Activated naive CD4-positive, alpha-beta T cell treated with anti-CD3 and anti-CD28 coated beads, Interleukin-2, amount 50 U/mL, for 72 hours (primary cell): ENCODE measurements around the gene ARL6IP4. TPM values are rescaled to one million over a fixed set of nuclear protein-coding genes. Genes with fewer than 3 reads are reported as not detected.

Experiments used
- ATAC-seq, 2 donors: fragments of 150-1000 bp; cut with Tn5 transposase; 2 replicates each; pipeline ENCODE4 v1.10.0; 2021; ENCODE audit warnings: mild to moderate bottlenecking in 2 of 2, moderate library complexity in 2 of 2
- DNase-seq, 2 donors: peaks; one replicate each; pipeline ENCODE4 v3.0.0; 2021 to 2022; ENCODE audit warnings: low spot score in 2 of 2
- H3K27ac Mint-ChIP-seq, 2 donors: one replicate each; pipeline ENCODE4 v1.8.0; 2022; ENCODE audit warnings: mild to moderate bottlenecking in 2 of 2, mixed read lengths in 2 of 2
- H3K36me3 Mint-ChIP-seq, 2 donors: one replicate each; pipeline ENCODE4 v1.8.0; 2022; ENCODE audit warnings: mixed read lengths in 2 of 2
- H3K9me3 Mint-ChIP-seq, 2 donors: one replicate each; pipeline ENCODE4 v1.8.0; 2022; ENCODE audit warnings: mixed read lengths in 2 of 2
- total RNA-seq, 2 donors: library from RNA; stranded (reverse); gene quantifications; one replicate each; pipeline ENCODE4 v1.2.3, GENCODE V29; 2022

Gene ARL6IP4
- total RNA-seq, 2 donors from 2014 or later, result 99.9 to 180 TPM

- ATAC-seq (no peak), DNase-seq (no peak)
- Mint-ChIP-seq H3K9me3 (no peaks in the 10 kb centered on the region), H3K36me3 (peaks cover 12 to 22% of the 10 kb centered on the region in 2 donors), H3K27ac (peak overlapping the region; percentile 77 to 92)
Measured at GRCh38 chr12:122982963-122983788, 2.7 kb downstream of the ARL6IP4 start.

GRCh38 chr12:122983789-122984515, 3.5 kb downstream of the ARL6IP4 start:
- ATAC-seq (no peak), DNase-seq (no peak)
- Mint-ChIP-seq H3K27ac (peak overlapping the region; percentile 77 to 92), H3K36me3 (peaks cover 12 to 22% of the 10 kb centered on the region in 2 donors), H3K9me3 (no peaks in the 10 kb centered on the region)

GRCh38 chr12:122984612-122985337, 4.3 kb downstream of the ARL6IP4 start:
- peaks cover 9 to 21% of the 10 kb centered on the region in 2 donors for H3K36me3 Mint-ChIP-seq
- peak overlapping the region; percentile 69 to 92 for H3K27ac Mint-ChIP-seq
- ATAC-seq (no peak), DNase-seq (no peak)
- H3K9me3 Mint-ChIP-seq, result no peaks in the 10 kb centered on the region

GRCh38 chr12:122985338-122986257, 5.1 kb downstream of the ARL6IP4 start:
- ATAC-seq (no peak), DNase-seq (no peak)
- H3K36me3 Mint-ChIP-seq, result peaks cover 6 to 17% of the 10 kb centered on the region in 2 donors
- no peak overlapping the region for H3K27ac Mint-ChIP-seq
- no peaks in the 10 kb centered on the region for H3K9me3 Mint-ChIP-seq

GRCh38 chr12:122986258-122986871, 5.9 kb downstream of the ARL6IP4 start:
- DNase-seq (no peak), ATAC-seq (no peak)
- H3K27ac Mint-ChIP-seq, result no peak overlapping the region
- peaks cover 6 to 11% of the 10 kb centered on the region in 2 donors for H3K36me3 Mint-ChIP-seq
- no peaks in the 10 kb centered on the region for H3K9me3 Mint-ChIP-seq

GRCh38 chr12:122987086-122987951, 6.8 kb downstream of the ARL6IP4 start:
- no peak overlapping the region for H3K27ac Mint-ChIP-seq

GRCh38 chr12:122988036-122988435, 7.6 kb downstream of the ARL6IP4 start:
- peaks cover 2% of the 10 kb centered on the region in 2 donors for H3K36me3 Mint-ChIP-seq
- H3K27ac Mint-ChIP-seq, result peak overlapping the region in 1 of 2 donors; percentile 29
- H3K9me3 Mint-ChIP-seq, result no peaks in the 10 kb centered on the region
- DNase-seq, result no peak
- no peak for ATAC-seq

More at GRCh38 chr12:122987086-122987951, 6.8 kb downstream of the ARL6IP4 start:
- DNase-seq, result no peak
- ATAC-seq, result no peak
- Mint-ChIP-seq H3K9me3 (no peaks in the 10 kb centered on the region), H3K36me3 (peaks cover 6% of the 10 kb centered on the region in 2 donors)

- DNase-seq, result no peak
- Mint-ChIP-seq H3K36me3 (no peaks in the 10 kb centered on the region), H3K9me3 (no peaks in the 10 kb centered on the region), H3K27ac (peak overlapping the region in 1 of 2 donors; percentile 36)
- ATAC-seq, result no peak
Measured at GRCh38 chr12:122988612-122989212, 8.2 kb downstream of the ARL6IP4 start.

GRCh38 chr12:122989225-122989839, 8.9 kb downstream of the ARL6IP4 start:
- Mint-ChIP-seq H3K36me3 (no peaks in the 10 kb centered on the region), H3K27ac (no peak overlapping the region), H3K9me3 (no peaks in the 10 kb centered on the region)
- DNase-seq (no peak), ATAC-seq (no peak)

- peak overlapping the region in 1 of 2 donors; percentile 22 for H3K27ac Mint-ChIP-seq
- ATAC-seq (no peak), DNase-seq (no peak)
- no peaks in the 10 kb centered on the region for H3K36me3 Mint-ChIP-seq
- H3K9me3 Mint-ChIP-seq, result no peaks in the 10 kb centered on the region
Measured at GRCh38 chr12:122989874-122990419, 9.5 kb downstream of the ARL6IP4 start.

GRCh38 chr12:122990561-122990960, 10.1 kb downstream of the ARL6IP4 start:
- no peak for DNase-seq
- H3K36me3 Mint-ChIP-seq, result no peaks in the 10 kb centered on the region

GRCh38 chr12:122990961-122991622, 10.6 kb downstream of the ARL6IP4 start:
- Mint-ChIP-seq H3K36me3 (no peaks in the 10 kb centered on the region), H3K27ac (peak overlapping the region in 1 of 2 donors; percentile 65), H3K9me3 (no peaks in the 10 kb centered on the region)
- DNase-seq (no peak), ATAC-seq (no peak)

More at GRCh38 chr12:122990561-122990960, 10.1 kb downstream of the ARL6IP4 start:
- Mint-ChIP-seq H3K27ac (peak overlapping the region; percentile 22 to 65), H3K9me3 (no peaks in the 10 kb centered on the region)
- no peak for ATAC-seq

- Mint-ChIP-seq H3K27ac (peak overlapping the region in 1 of 2 donors; percentile 65), H3K9me3 (no peaks in the 10 kb centered on the region)
- DNase-seq, result no peak
Measured at GRCh38 chr12:122991623-122992275, 11.3 kb downstream of the ARL6IP4 start.

More at GRCh38 chr12:122991623-122992275, 11.3 kb downstream of the ARL6IP4 start:
- no peaks in the 10 kb centered on the region for H3K36me3 Mint-ChIP-seq
- ATAC-seq, result no peak
